Measurements from ENCODE around the gene GALM.
"Not testable (repeated sequence)": the region's sequence is repeated elsewhere in the genome, so short reads cannot be mapped to it uniquely, and the experiment has no call there.

Gene GALM

DNA sequence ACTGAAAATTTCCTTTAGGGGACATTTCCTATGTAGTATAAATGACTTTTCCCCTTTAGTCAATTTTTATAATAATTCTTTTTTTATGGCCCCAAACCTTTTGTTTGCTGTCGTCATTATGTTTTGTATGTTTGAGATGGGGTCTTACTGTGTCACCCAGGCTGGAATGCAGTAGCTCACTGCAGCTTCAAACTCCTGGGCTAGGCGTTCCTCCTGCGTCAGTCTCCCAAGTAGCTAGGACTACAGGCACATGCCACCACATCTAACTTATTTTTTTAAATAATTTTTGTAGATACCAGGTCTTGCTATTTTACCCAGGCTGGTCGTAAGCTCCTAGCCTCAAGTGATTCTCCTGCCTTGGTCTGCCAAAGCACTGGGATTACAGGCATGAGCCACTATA is 30.8 kb upstream of the GALM start:
- Histone ChIP-seq H3K4me1 (ENCODE audit: control insufficient read depth in 1 of 2, insufficient read depth in 2 of 2, low read length in 2 of 2) (no peaks in the 10 kb centered on the region), H3K9me3 (ENCODE audit: insufficient read depth, low read depth, low read length) (no peaks in the 10 kb centered on the region), H2BK5ac (ENCODE audit: low read depth, low read length, poor library complexity) (no peak overlapping the region), H2BK12ac (ENCODE audit: low read length) (no peak overlapping the region), H3K79me2 (ENCODE audit: control insufficient read depth, insufficient read depth, low read length, poor library complexity) (no peaks in the 10 kb centered on the region), H3K4ac (ENCODE audit: low read depth, low read length) (no peak overlapping the region), H3K4me3 (ENCODE audit: low read depth, low read length) (no peak overlapping the region), H4K8ac (ENCODE audit: low read depth, low read length) (no peak overlapping the region), H3K23ac (ENCODE audit: low read length) (no peak overlapping the region), H3K79me1 (ENCODE audit: low read length) (no peaks in the 10 kb centered on the region), H4K12ac (ENCODE audit: low read depth, low read length) (no peak overlapping the region), H2BK120ac (ENCODE audit: insufficient read depth, low read length, poor library complexity) (no peak overlapping the region), H3K4me2 (ENCODE audit: low read length) (no peak overlapping the region), H3K27ac (ENCODE audit: low read depth, low read length) (no peak overlapping the region), H4K91ac (ENCODE audit: low read depth, low read length) (no peak overlapping the region), H3K9ac (ENCODE audit: low read length) (no peak overlapping the region), H2AK5ac (ENCODE audit: low read length) (no peak overlapping the region), H2AFZ (ENCODE audit: insufficient read depth, low read length, poor library complexity) (no peak overlapping the region), H3K18ac (ENCODE audit: low read length) (no peak overlapping the region), H3K14ac (ENCODE audit: low read length) (no peak overlapping the region), H3K36me3 (ENCODE audit: control insufficient read depth in 1 of 2, insufficient read depth in 2 of 2, low read length in 2 of 2) (no peaks in the 10 kb centered on the region), H3K27me3 (ENCODE audit: insufficient read depth, low read length) (no peaks in the 10 kb centered on the region)
- no peak for DNase-seq
- no CpG with 5 or more reads among the region's 4 CpGs for WGBS (ENCODE audit: extremely low coverage, insufficient coverage, insufficient read length)

DNA sequence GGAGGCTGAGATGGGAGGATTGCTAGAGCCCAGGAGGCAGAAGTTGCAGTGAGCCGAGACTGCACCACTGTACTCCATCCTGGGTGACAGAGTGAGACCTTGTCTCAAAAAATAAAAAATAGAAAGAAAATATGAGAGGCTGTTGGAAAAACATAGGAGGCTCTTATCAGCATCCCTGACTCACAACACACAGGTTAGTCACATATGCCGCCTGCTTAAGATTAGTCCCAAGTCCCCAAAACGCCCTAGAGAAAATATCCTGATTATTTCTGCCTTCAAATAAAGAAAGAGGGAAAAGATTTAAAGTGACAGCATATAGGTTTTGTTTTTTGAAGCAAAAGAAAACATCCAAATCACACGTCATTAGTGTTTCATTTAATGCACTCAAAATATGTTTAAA is 29.8 kb upstream of the GALM start:
- H3K9ac ChIP-seq (ENCODE audit: low read length) = no peak overlapping the region
- H4K8ac ChIP-seq (ENCODE audit: low read depth, low read length) = no peak overlapping the region
- H2BK120ac ChIP-seq (ENCODE audit: insufficient read depth, low read length, poor library complexity) = no peak overlapping the region
- no peaks in the 10 kb centered on the region for H3K36me3 ChIP-seq (ENCODE audit: control insufficient read depth in 1 of 2, insufficient read depth in 2 of 2, low read length in 2 of 2)
- H4K12ac ChIP-seq (ENCODE audit: low read depth, low read length) = no peak overlapping the region
- no peak overlapping the region for H3K14ac ChIP-seq (ENCODE audit: low read length)
- H3K79me1 ChIP-seq (ENCODE audit: low read length) = no peaks in the 10 kb centered on the region
- H2BK12ac ChIP-seq (ENCODE audit: low read length) = no peak overlapping the region
- no CpG with 5 or more reads among the region's 4 CpGs for WGBS (ENCODE audit: extremely low coverage, insufficient coverage, insufficient read length)
- DNase-seq = no peak
- H3K4me2 ChIP-seq (ENCODE audit: low read length) = no peak overlapping the region
- no peaks in the 10 kb centered on the region for H3K9me3 ChIP-seq (ENCODE audit: insufficient read depth, low read depth, low read length)
- no peak overlapping the region for H2AFZ ChIP-seq (ENCODE audit: insufficient read depth, low read length, poor library complexity)
- no peak overlapping the region for H3K27ac ChIP-seq (ENCODE audit: low read depth, low read length)
- H3K27me3 ChIP-seq (ENCODE audit: insufficient read depth, low read length) = no peaks in the 10 kb centered on the region
- H3K23ac ChIP-seq (ENCODE audit: low read length) = no peak overlapping the region
- H2BK5ac ChIP-seq (ENCODE audit: low read depth, low read length, poor library complexity) = no peak overlapping the region
- no peak overlapping the region for H2AK5ac ChIP-seq (ENCODE audit: low read length)
- no peaks in the 10 kb centered on the region for H3K79me2 ChIP-seq (ENCODE audit: control insufficient read depth, insufficient read depth, low read length, poor library complexity)
- H3K4me1 ChIP-seq (ENCODE audit: control insufficient read depth in 1 of 2, insufficient read depth in 2 of 2, low read length in 2 of 2) = no peaks in the 10 kb centered on the region
- no peak overlapping the region for H3K4me3 ChIP-seq (ENCODE audit: low read depth, low read length)
- H3K18ac ChIP-seq (ENCODE audit: low read length) = no peak overlapping the region
- H4K91ac ChIP-seq (ENCODE audit: low read depth, low read length) = no peak overlapping the region
- H3K4ac ChIP-seq (ENCODE audit: low read depth, low read length) = no peak overlapping the region

- not testable (repeated sequence) for H3K18ac ChIP-seq (ENCODE audit: low read length); H2BK5ac ChIP-seq (ENCODE audit: low read depth, low read length, poor library complexity); H3K14ac ChIP-seq (ENCODE audit: low read length); H3K79me1 ChIP-seq (ENCODE audit: low read length); H3K23ac ChIP-seq (ENCODE audit: low read length); H4K12ac ChIP-seq (ENCODE audit: low read depth, low read length); H3K4ac ChIP-seq (ENCODE audit: low read depth, low read length); H2BK12ac ChIP-seq (ENCODE audit: low read length); H3K79me2 ChIP-seq (ENCODE audit: control insufficient read depth, insufficient read depth, low read length, poor library complexity); H3K9me3 ChIP-seq (ENCODE audit: insufficient read depth, low read depth, low read length); H2AFZ ChIP-seq (ENCODE audit: insufficient read depth, low read length, poor library complexity); H3K4me2 ChIP-seq (ENCODE audit: low read length); H3K4me3 ChIP-seq (ENCODE audit: low read depth, low read length); H2BK120ac ChIP-seq (ENCODE audit: insufficient read depth, low read length, poor library complexity); H4K91ac ChIP-seq (ENCODE audit: low read depth, low read length); DNase-seq; H3K27me3 ChIP-seq (ENCODE audit: insufficient read depth, low read length); H3K27ac ChIP-seq (ENCODE audit: low read depth, low read length); H3K4me1 ChIP-seq (ENCODE audit: control insufficient read depth in 1 of 2, insufficient read depth in 2 of 2, low read length in 2 of 2); H3K9ac ChIP-seq (ENCODE audit: low read length); H3K36me3 ChIP-seq (ENCODE audit: control insufficient read depth in 1 of 2, insufficient read depth in 2 of 2, low read length in 2 of 2); H2AK5ac ChIP-seq (ENCODE audit: low read length); H4K8ac ChIP-seq (ENCODE audit: low read depth, low read length)
- WGBS (ENCODE audit: extremely low coverage, insufficient coverage, insufficient read length) = no CpG with 5 or more reads among the region's 14 CpGs
These were observed 23.4 kb upstream of the GALM start for GRCh38 chr2:38642373-38643017.

DNA sequence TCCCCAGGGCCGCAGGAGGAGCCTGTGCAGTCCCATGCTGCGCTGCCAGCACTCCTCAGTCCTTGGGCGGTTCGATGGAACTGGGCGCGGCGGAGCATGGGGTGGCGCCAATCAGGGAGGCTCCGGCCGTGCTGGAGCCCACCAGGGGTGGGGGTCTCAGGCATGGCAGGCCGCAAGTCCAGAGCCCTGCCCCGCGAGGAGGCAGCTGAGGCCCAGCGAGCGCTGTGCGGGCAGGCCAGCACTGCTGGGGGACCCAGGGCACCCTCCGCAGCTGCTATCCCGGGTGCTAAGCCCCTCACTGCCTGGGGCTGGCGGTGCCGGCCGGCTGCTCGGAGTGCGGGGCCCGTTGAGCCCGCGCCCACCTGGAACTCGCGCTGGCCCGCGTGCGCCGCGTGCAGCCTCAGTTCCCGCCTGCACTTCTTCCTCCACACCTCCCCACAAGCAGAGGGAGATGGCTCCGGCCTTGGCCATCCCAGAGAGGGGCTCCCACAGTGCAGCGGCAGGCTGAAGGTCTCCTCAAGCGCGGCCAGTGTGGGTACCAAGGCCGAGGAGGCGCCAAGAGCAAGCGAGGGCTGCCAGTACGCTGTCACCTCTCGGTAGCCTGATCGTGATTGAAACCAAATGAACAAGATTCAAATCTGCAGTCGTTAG is 22.8 kb upstream of the GALM start:
- H4K12ac ChIP-seq (ENCODE audit: low read depth, low read length) = no peak overlapping the region
- H3K18ac ChIP-seq (ENCODE audit: low read length) = no peak overlapping the region
- H3K9me3 ChIP-seq (ENCODE audit: insufficient read depth, low read depth, low read length) = peaks cover 7% of the 10 kb centered on the region
- H2BK12ac ChIP-seq (ENCODE audit: low read length) = no peak overlapping the region
- H3K27me3 ChIP-seq (ENCODE audit: insufficient read depth, low read length) = no peaks in the 10 kb centered on the region
- H2BK5ac ChIP-seq (ENCODE audit: low read depth, low read length, poor library complexity) = no peak overlapping the region
- H4K91ac ChIP-seq (ENCODE audit: low read depth, low read length) = no peak overlapping the region
- H2AFZ ChIP-seq (ENCODE audit: insufficient read depth, low read length, poor library complexity) = no peak overlapping the region
- H3K36me3 ChIP-seq (ENCODE audit: control insufficient read depth in 1 of 2, insufficient read depth in 2 of 2, low read length in 2 of 2) = peaks cover 0 to 3% of the 10 kb centered on the region in 2 experiments
- WGBS (ENCODE audit: extremely low coverage, insufficient coverage, insufficient read length) = no CpG with 5 or more reads among the region's 45 CpGs
- H2BK120ac ChIP-seq (ENCODE audit: insufficient read depth, low read length, poor library complexity) = no peak overlapping the region
- no peak overlapping the region for H3K4me2 ChIP-seq (ENCODE audit: low read length)
- H3K4me1 ChIP-seq (ENCODE audit: control insufficient read depth in 1 of 2, insufficient read depth in 2 of 2, low read length in 2 of 2) = no peaks in the 10 kb centered on the region
- no peak overlapping the region for H3K14ac ChIP-seq (ENCODE audit: low read length)
- no peak overlapping the region for H2AK5ac ChIP-seq (ENCODE audit: low read length)
- no peak overlapping the region for H3K4ac ChIP-seq (ENCODE audit: low read depth, low read length)
- no peaks in the 10 kb centered on the region for H3K79me1 ChIP-seq (ENCODE audit: low read length)
- H3K27ac ChIP-seq (ENCODE audit: low read depth, low read length) = no peak overlapping the region
- H3K79me2 ChIP-seq (ENCODE audit: control insufficient read depth, insufficient read depth, low read length, poor library complexity) = no peaks in the 10 kb centered on the region
- H3K4me3 ChIP-seq (ENCODE audit: low read depth, low read length) = peak overlapping the region; percentile 21
- H4K8ac ChIP-seq (ENCODE audit: low read depth, low read length) = no peak overlapping the region
- H3K23ac ChIP-seq (ENCODE audit: low read length) = no peak overlapping the region
- DNase-seq = no peak
- no peak overlapping the region for H3K9ac ChIP-seq (ENCODE audit: low read length)
